ENCODE measurements around the gene TMEM41B. TPM values are rescaled to one million over a fixed set of nuclear protein-coding genes. Genes with fewer than 3 reads are reported as not detected.

The TMEM41B gene
- total RNA-seq, 4 donors from 2014 or later = 14.4 to 23.5 (median 16.9) TPM

GRCh38 chr11:9293646-9294045 is 20.7 kb downstream of the TMEM41B start:
- Histone ChIP-seq H3K27me3 (no peaks in the 10 kb centered on the region), H3K36me3 (peaks cover 0 to 52% of the 10 kb centered on the region in 2 donors), H3K27ac (no peak overlapping the region), H3K4me1 (no peaks in the 10 kb centered on the region), H3K9me3 (no peaks in the 10 kb centered on the region), H3K4me3 (no peak overlapping the region)
- no peak for ATAC-seq
- WGBS, 2 donors (ENCODE audit: low coverage in 1 of 2) = 98% methylated on average over 7 of the region's 7 CpGs; no CpG with 5 or more reads in 1 of the 2 donors
- TF ChIP-seq EP300 (IDR thresholded peaks at IDR 0.05) (no peak), POLR2A (IDR thresholded peaks at IDR 0.05) (no peak), CTCF (IDR thresholded peaks at IDR 0.05) (no peak), POLR2AphosphoS5 (IDR thresholded peaks at IDR 0.05) (no peak)

DNA sequence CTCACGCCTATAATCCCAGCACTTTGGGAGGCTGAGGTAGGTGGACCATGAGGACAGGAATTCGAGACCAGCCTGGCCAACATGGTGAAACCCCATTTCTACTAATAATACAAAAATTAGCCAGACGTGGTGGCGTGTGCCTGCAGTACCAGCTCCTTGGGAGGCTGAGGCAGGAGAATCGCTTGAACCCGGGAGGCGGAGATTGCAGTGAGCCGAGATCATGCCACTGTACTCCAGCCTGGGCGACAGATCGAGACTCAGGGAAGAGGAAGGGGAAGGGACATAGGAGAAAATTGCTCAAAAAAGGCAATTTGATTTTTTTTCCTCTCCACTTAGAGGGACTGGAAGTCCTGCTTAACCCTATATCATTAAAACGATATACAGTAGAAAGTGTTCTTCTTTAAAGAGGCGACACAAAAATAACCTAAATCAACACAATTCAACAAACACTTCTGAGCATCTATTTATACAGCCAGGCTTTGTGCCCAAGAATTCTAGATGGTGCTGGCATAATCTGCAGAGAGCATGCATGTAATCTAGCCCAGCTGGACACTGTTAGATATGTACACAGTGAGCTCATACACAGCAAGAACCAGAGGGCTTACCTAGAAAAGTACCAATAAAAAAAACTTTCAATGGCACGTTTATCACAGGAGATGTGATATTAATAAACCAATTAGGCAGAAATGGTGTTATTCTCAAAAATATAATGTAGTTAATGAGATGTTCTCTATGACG is 28.4 kb downstream of the TMEM41B start:
- WGBS, 2 donors (ENCODE audit: low coverage in 1 of 2) = 87 to 92% methylated on average over 13 of the region's 14 CpGs
- TF ChIP-seq CTCF (IDR thresholded peaks at IDR 0.05) (no peak), EP300 (IDR thresholded peaks at IDR 0.05) (no peak), POLR2A (IDR thresholded peaks at IDR 0.05) (no peak), POLR2AphosphoS5 (IDR thresholded peaks at IDR 0.05) (no peak)
- H3K27me3 ChIP-seq = no peaks in the 10 kb centered on the region
- no peaks in the 10 kb centered on the region for H3K4me1 ChIP-seq
- no peak overlapping the region for H3K4me3 ChIP-seq
- H3K36me3 ChIP-seq = peaks cover 0 to 43% of the 10 kb centered on the region in 2 donors
- no peaks in the 10 kb centered on the region for H3K9me3 ChIP-seq
- no peak overlapping the region for H3K27ac ChIP-seq
- no peak for ATAC-seq

- 47 to 68% methylated on average over 3 to 4 of the region's 4 CpGs for WGBS, 2 donors (ENCODE audit: low coverage in 1 of 2)
- Histone ChIP-seq H3K27ac (no peak overlapping the region), H3K4me1 (no peaks in the 10 kb centered on the region), H3K36me3 (peaks cover 0 to 35% of the 10 kb centered on the region in 2 donors), H3K9me3 (no peaks in the 10 kb centered on the region), H3K27me3 (no peaks in the 10 kb centered on the region), H3K4me3 (no peak overlapping the region)
- ATAC-seq = no peak
- TF ChIP-seq POLR2A (IDR thresholded peaks at IDR 0.05) = no peak
- TF ChIP-seq CTCF (IDR thresholded peaks at IDR 0.05) = no peak
- TF ChIP-seq EP300 (IDR thresholded peaks at IDR 0.05) = no peak
- no peak for TF ChIP-seq POLR2AphosphoS5 (IDR thresholded peaks at IDR 0.05)
Observed at GRCh38 chr11:9280655-9281301, 33.6 kb downstream of the TMEM41B start.

- H3K4me3 ChIP-seq = no peak overlapping the region
- TF ChIP-seq CTCF (IDR thresholded peaks at IDR 0.05) = no peak
- no peak for TF ChIP-seq EP300 (IDR thresholded peaks at IDR 0.05)
- TF ChIP-seq POLR2AphosphoS5 (IDR thresholded peaks at IDR 0.05) = no peak
- no peak for TF ChIP-seq POLR2A (IDR thresholded peaks at IDR 0.05)
- H3K27ac ChIP-seq = no peak overlapping the region
- peaks cover 0 to 11% (median 0%) of the 10 kb centered on the region in 3 donors for H3K4me1 ChIP-seq
- peaks cover 0 to 24% of the 10 kb centered on the region in 2 donors for H3K36me3 ChIP-seq
- WGBS, 2 donors (ENCODE audit: low coverage in 1 of 2) = 62 to 100% methylated on average over 1 to 2 of the region's 8 CpGs
- no peaks in the 10 kb centered on the region for H3K27me3 ChIP-seq
- no peaks in the 10 kb centered on the region for H3K9me3 ChIP-seq
- no peak for ATAC-seq
Observed at GRCh38 chr11:9277176-9277575, 37.2 kb downstream of the TMEM41B start.
